NCI-H524 (cell line): ENCODE measurements around the gene SLC22A25.

Experiments used
- DNase-seq, 2 experiments: peaks; one replicate each; lab custom pipeline; 2025; lab: John Stamatoyannopoulos, UW

SLC22A25 gene

GRCh38 chr11:63229815-63230214 is 13.6 kb downstream of the SLC22A25 start:
- no peak for DNase-seq

GRCh38 chr11:63227521-63228107 is 15.8 kb downstream of the SLC22A25 start:
- no peak for DNase-seq

GRCh38 chr11:63226488-63227114 is 16.8 kb downstream of the SLC22A25 start:
- DNase-seq, result no peak

GRCh38 chr11:63214093-63214492 is 29.3 kb downstream of the SLC22A25 start:
- DNase-seq, result no peak

GRCh38 chr11:63212742-63213141 is 30.7 kb downstream of the SLC22A25 start:
- DNase-seq, result peak in 1 of 2 experiments; percentile 8

- no peak for DNase-seq
Measured at GRCh38 chr11:63210111-63210510, 33.3 kb downstream of the SLC22A25 start.
